Measurements from ENCODE around the gene CDKAL1. TPM values are rescaled to one million over a fixed set of nuclear protein-coding genes. Genes with fewer than 3 reads are reported as not detected.

The CDKAL1 gene
- total and polyA plus RNA-seq, 10 of the 15 experiments (the other 5 are each of a cell fraction or from before 2014, with no cell fraction given), result 10.7 to 26.9 (median 17.3) TPM

- H3K79me2 ChIP-seq (ENCODE audit: control insufficient read depth, insufficient read depth, low read length), result no peaks in the 10 kb centered on the region
- no peak overlapping the region for H2AFZ ChIP-seq (ENCODE audit: control insufficient read depth, low read depth, low read length)
- H3K36me3 ChIP-seq (ENCODE audit: control insufficient read depth in 2 of 2, insufficient read depth in 2 of 2, low read length in 1 of 2), result peaks cover 3 to 4% of the 10 kb centered on the region in 2 experiments; a peak in 2 of 4 replicates
- no peaks in the 10 kb centered on the region for H3K4me1 ChIP-seq (ENCODE audit: control insufficient read depth, insufficient read depth, low read length)
- BruUV-seq (replicated peaks), result no TSS peak
- RAD21 ChIA-PET (ENCODE audit: unreplicated experiment), result interaction anchor here (0.9 kb wide), 1 partner anchor 36 kb away, joined by 3 read pairs; no protein-coding TSS in a partner anchor
- no peaks in the 10 kb centered on the region for H3K27me3 ChIP-seq (replicated peaks in 1 of 2; ENCODE audit: control insufficient read depth in 2 of 2, insufficient read depth in 2 of 2, low read length in 1 of 2)
- POLR2A ChIA-PET, result interaction anchor here (0.7 kb wide), 1 partner anchor 36 kb away, joined by 4 read pairs; no protein-coding TSS in a partner anchor
- in situ Hi-C loops (cut with MboI), result no loop called here
- FAIRE-seq (no peak), DNase-seq (ENCODE audit: low read depth, low spot score) (no peak), ATAC-seq (no peak)
- intact Hi-C loops (cut with micrococcal nuclease; ENCODE audit: unreplicated experiment), result no loop called here
- H3K4me2 ChIP-seq (ENCODE audit: control insufficient read depth, insufficient read depth), result no peak overlapping the region
- no peak overlapping the region for H3K27ac ChIP-seq (ENCODE audit: control insufficient read depth, insufficient read depth)
- WGBS (ENCODE audit: insufficient coverage, insufficient replicate concordance, low lambda C conversion rate, missing lambda C conversion rate), result 94% methylated on average over 3 of the region's 3 CpGs
- SMC1A ChIA-PET (ENCODE audit: uncharacterized antibody, unreplicated experiment), result no interaction called here
- H4K20me1 ChIP-seq (ENCODE audit: control insufficient read depth, insufficient read depth), result no peaks in the 10 kb centered on the region
- no peak overlapping the region for H3K4me3 ChIP-seq
- H3K9me3 ChIP-seq (replicated peaks; ENCODE audit: control insufficient read depth, insufficient read depth, low read length), result peaks cover 4% of the 10 kb centered on the region; the same call in 1 of the 3 replicates
- H3K9ac ChIP-seq (ENCODE audit: control insufficient read depth, insufficient read depth, low read length), result no peak overlapping the region
- CTCF ChIA-PET, result no interaction called here
- no peak for TF ChIP-seq YBX1 (IDR thresholded peaks at IDR 0.05)
- TF ChIP-seq NFXL1 (IDR thresholded peaks at IDR 0.05; ENCODE audit: borderline replicate concordance), result no peak
Measured at GRCh38 chr6:20600831-20601230, 66.6 kb downstream of the CDKAL1 start.

- Histone ChIP-seq H3K9ac (ENCODE audit: control insufficient read depth, insufficient read depth, low read length) (no peak overlapping the region), H3K9me3 (replicated peaks; ENCODE audit: control insufficient read depth, insufficient read depth, low read length) (no peaks in the 10 kb centered on the region), H4K20me1 (ENCODE audit: control insufficient read depth, insufficient read depth) (no peaks in the 10 kb centered on the region), H3K4me2 (ENCODE audit: control insufficient read depth, insufficient read depth) (no peak overlapping the region), H3K27me3 (replicated peaks in 1 of 2; ENCODE audit: control insufficient read depth in 2 of 2, insufficient read depth in 2 of 2, low read length in 1 of 2) (no peaks in the 10 kb centered on the region), H2AFZ (ENCODE audit: control insufficient read depth, low read depth, low read length) (no peak overlapping the region), H3K4me3 (no peak overlapping the region), H3K36me3 (ENCODE audit: control insufficient read depth in 2 of 2, insufficient read depth in 2 of 2, low read length in 1 of 2) (no peaks in the 10 kb centered on the region), H3K4me1 (ENCODE audit: control insufficient read depth, insufficient read depth, low read length) (no peaks in the 10 kb centered on the region), H3K27ac (ENCODE audit: control insufficient read depth, insufficient read depth) (no peak overlapping the region), H3K79me2 (ENCODE audit: control insufficient read depth, insufficient read depth, low read length) (no peaks in the 10 kb centered on the region)
- intact Hi-C loops (cut with micrococcal nuclease; ENCODE audit: unreplicated experiment) (no loop called here), in situ Hi-C loops (cut with MboI) (no loop called here)
- FAIRE-seq (no peak), DNase-seq (ENCODE audit: low read depth, low spot score) (no peak), ATAC-seq (no peak)
- RAD21 ChIA-PET (ENCODE audit: unreplicated experiment), result no interaction called here
- CTCF ChIA-PET, result no interaction called here
- SMC1A ChIA-PET (ENCODE audit: uncharacterized antibody, unreplicated experiment), result no interaction called here
- no TSS peak for BruUV-seq (replicated peaks)
- POLR2A ChIA-PET, result interaction anchor here (0.6 kb wide), 1 partner anchor 27 kb away, joined by 3 read pairs; no protein-coding TSS in a partner anchor
- TF ChIP-seq, protein P1, sequence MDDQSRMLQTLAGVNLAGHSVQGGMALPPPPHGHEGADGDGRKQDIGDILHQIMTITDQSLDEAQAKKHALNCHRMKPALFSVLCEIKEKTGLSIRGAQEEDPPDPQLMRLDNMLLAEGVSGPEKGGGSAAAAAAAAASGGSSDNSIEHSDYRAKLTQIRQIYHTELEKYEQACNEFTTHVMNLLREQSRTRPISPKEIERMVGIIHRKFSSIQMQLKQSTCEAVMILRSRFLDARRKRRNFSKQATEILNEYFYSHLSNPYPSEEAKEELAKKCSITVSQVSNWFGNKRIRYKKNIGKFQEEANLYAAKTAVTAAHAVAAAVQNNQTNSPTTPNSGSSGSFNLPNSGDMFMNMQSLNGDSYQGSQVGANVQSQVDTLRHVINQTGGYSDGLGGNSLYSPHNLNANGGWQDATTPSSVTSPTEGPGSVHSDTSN (IDR thresholded peaks at IDR 0.05; ENCODE audit: insufficient replicate concordance, low read depth, low read length), result no peak
- TF ChIP-seq DPF2 (IDR thresholded peaks at IDR 0.05), result no peak
- no peak for TF ChIP-seq CEBPB (IDR thresholded peaks at IDR 0.05; ENCODE audit: borderline replicate concordance in 1 of 2, low read depth in 2 of 2, low read length in 2 of 2)
- no peak for TF ChIP-seq ZBTB33 (IDR thresholded peaks at IDR 0.05)
- TF ChIP-seq RCOR1 (conservative IDR thresholded peaks at IDR 0.05; ENCODE audit: low read depth, low read length), result no peak
- TF ChIP-seq YBX1 (IDR thresholded peaks at IDR 0.05), result no peak
- TF ChIP-seq CHD4 (IDR thresholded peaks at IDR 0.05), result no peak
- TF ChIP-seq TAF1 (IDR thresholded peaks at IDR 0.05; ENCODE audit: borderline replicate concordance, low read depth, low read length), result no peak
- TF ChIP-seq PAX8 (IDR thresholded peaks at IDR 0.05), result no peak
- TF ChIP-seq RAD21 (IDR thresholded peaks at IDR 0.05; ENCODE audit: insufficient read depth, low read depth, low read length), result no peak
- no peak for TF ChIP-seq POU2F2 (IDR thresholded peaks at IDR 0.05; ENCODE audit: borderline replicate concordance, low read depth, low read length)
- TF ChIP-seq TARDBP (IDR thresholded peaks at IDR 0.05; ENCODE audit: borderline replicate concordance), result no peak
- TF ChIP-seq NR2C1 (IDR thresholded peaks at IDR 0.05), result no peak
Measured at GRCh38 chr6:20604159-20604558, 69.9 kb downstream of the CDKAL1 start.
